Mucosa of descending colon (tissue), 3 donors: Measurements from ENCODE around the gene RALGPS1. TPM values are rescaled to one million over a fixed set of nuclear protein-coding genes. Genes with fewer than 3 reads are reported as not detected.

Source experiments
- ATAC-seq: fragments of 200-7000 bp; cut with Tn5 transposase; one replicate; pipeline ENCODE4 v1.9.1; 2020; ENCODE audit warnings: mild to moderate bottlenecking, moderate library complexity
- DNase-seq, 3 donors: peaks; one replicate each; pipeline ENCODE4 v3.0.0-alpha.2; 2020
- H3K36me3 ChIP-seq: fragments of 200-600 bp; one replicate; pipeline ENCODE4 v1.8.0; 2021; ENCODE audit warnings: low read depth, mild to moderate bottlenecking
- H3K4me1 ChIP-seq: fragments of 200-600 bp; one replicate; pipeline ENCODE4 v1.8.0; 2021; ENCODE audit warnings: low read depth, mild to moderate bottlenecking
- H3K4me3 ChIP-seq: fragments of 200-600 bp; one replicate; pipeline ENCODE4 v1.8.0; 2021; ENCODE audit warnings: mild to moderate bottlenecking
- H3K9me3 ChIP-seq: fragments of 200-600 bp; one replicate; pipeline ENCODE4 v1.8.0; 2021; ENCODE audit warnings: mild to moderate bottlenecking
- intact Hi-C, 2 donors: fragments of 100-400 bp; cut with DNase I in 1 of 2; cut with micrococcal nuclease in 1 of 2; formaldehyde crosslinking; loops; one replicate each; pipeline versions ENCODE4 v1.11.0 to v1.11.1; 2022; cut with DNase I, micrococcal nuclease
- total RNA-seq, 3 donors: library from RNA; stranded (reverse); fragmentation: NEBNext Ultra II Directional in 2 of 3; extraction: Animal tissue kit (Norgen Biotek cat#: 25700) in 2 of 3; gene quantifications; one replicate each; pipeline versions ENCODE4 v1.2.1 to v1.2.4, GENCODE V29; 2021 to 2023
- TF ChIP-seq, protein P1 (sequence below): fragments of 200-600 bp; IDR thresholded peaks from one replicate; pipeline ENCODE4 v1.8.0; 2022; ENCODE audit warnings: antibody characterized with exemption, mild to moderate bottlenecking
- donor health status: DM: no; HTN: no; CAD: no; lungs with moderate emphysema.
- donor health status: DM: no; HTN: no; CAD: no.
- donor health status: DM: no; HTN: yes; CAD: no.

The RALGPS1 gene
- total RNA-seq, 3 donors from 2014 or later: 31.3 to 55.4 (median 32.1) TPM

DNA sequence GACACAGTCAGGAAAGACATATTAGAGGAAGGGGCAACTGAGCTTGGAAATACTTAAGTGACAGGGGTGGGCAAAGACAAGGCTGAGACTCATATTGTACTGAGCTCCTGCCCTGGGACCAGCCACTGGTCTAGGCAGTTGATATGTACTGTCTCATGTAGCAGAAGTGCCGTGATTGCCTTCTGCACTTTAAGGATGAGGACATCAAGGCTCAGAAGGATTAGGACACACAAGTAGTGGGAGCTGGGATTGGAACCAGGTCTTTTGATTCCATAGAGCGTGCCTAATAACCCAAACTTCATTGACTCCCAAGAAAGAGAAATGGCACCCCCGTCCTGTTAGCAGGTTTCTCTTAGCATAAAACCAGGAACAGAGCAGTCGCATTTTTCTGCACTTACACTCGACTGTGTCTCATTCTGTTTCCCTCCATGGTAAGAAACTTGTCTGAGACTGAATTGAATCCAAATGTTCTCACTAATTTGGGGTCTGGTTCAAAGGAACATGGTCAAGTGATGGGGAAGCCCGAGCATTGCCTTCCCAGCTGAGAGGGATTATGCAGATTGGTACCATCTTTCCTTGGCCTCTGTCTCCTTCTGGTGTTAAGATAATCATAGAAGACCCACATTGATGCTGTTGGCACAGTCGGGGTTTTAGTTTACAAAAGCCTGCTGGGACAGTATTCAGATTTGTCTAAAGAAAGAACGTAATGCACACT, 137.5 kb downstream of the RALGPS1 start:
- Histone ChIP-seq H3K4me1 (peaks cover 8% of the 10 kb centered on the region), H3K9me3 (no peaks in the 10 kb centered on the region), H3K4me3 (no peak overlapping the region), H3K36me3 (no peaks in the 10 kb centered on the region)
- intact Hi-C loops: no loop called here
- no peak for DNase-seq
- no peak for ATAC-seq
- TF ChIP-seq, protein P1, sequence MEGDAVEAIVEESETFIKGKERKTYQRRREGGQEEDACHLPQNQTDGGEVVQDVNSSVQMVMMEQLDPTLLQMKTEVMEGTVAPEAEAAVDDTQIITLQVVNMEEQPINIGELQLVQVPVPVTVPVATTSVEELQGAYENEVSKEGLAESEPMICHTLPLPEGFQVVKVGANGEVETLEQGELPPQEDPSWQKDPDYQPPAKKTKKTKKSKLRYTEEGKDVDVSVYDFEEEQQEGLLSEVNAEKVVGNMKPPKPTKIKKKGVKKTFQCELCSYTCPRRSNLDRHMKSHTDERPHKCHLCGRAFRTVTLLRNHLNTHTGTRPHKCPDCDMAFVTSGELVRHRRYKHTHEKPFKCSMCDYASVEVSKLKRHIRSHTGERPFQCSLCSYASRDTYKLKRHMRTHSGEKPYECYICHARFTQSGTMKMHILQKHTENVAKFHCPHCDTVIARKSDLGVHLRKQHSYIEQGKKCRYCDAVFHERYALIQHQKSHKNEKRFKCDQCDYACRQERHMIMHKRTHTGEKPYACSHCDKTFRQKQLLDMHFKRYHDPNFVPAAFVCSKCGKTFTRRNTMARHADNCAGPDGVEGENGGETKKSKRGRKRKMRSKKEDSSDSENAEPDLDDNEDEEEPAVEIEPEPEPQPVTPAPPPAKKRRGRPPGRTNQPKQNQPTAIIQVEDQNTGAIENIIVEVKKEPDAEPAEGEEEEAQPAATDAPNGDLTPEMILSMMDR: no peak

DNA sequence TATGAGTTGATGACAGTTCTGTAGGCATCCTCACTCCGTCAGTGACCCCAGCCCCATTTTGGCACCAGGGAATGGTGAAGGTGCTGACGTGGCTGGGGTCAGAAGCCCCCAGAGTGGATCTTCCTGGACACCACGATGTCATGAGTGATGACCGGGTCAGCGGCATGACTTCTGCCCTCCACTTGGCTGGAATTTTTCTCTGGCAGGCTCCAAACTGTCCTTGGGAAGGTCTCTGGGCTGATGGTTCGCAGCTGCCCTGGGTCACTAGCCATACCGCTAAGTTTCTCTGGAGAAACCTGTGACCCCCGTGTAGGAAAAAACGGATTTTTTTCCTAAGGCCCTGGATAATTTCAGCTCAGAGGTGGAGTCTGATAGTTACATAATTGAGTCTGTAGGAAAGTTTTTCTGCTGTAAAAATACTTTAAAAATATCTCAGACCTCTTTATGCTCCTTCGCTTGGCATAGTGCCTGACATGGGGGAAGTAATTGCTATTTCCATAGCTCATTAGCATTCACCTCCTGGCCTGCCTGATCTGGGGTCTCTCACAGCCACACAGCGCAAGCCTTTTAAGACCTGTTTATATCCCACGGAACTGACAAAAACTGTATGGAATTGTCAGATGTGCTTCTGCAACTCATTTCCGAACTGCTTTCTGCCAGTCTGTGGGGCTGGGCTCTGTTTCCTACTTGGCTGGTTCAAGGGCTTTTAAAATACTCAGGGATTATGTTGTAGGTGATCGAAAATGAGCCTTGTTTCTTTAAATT, 138.7 kb downstream of the RALGPS1 start:
- DNase-seq: no peak
- H3K4me3 ChIP-seq: no peak overlapping the region
- no peaks in the 10 kb centered on the region for H3K9me3 ChIP-seq
- H3K4me1 ChIP-seq: peaks cover 6% of the 10 kb centered on the region
- H3K36me3 ChIP-seq: no peaks in the 10 kb centered on the region
- no peak for ATAC-seq
- TF ChIP-seq, protein P1: no peak
- intact Hi-C loops: no loop called here

DNA sequence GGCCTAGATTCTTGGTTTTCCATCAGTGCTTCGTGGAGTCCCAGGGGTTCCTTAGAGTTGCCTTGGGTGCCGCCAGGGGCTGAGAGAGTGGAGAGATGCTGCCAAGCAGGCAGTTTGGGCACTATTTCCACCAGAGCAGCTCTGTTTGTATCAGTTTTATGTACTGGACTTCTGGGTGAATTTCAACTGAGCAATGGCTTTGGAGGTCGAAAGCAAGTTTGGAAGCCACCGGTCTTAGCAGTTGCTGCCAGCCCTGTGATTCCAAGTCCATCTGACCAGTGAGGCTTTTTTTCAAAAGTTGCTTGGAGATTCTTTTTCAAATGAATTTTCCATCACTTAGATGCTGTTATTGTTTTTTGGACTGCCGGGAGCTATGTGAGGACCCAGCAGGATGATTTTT, 139.4 kb downstream of the RALGPS1 start:
- Histone ChIP-seq H3K36me3 (no peaks in the 10 kb centered on the region), H3K4me1 (no peaks in the 10 kb centered on the region), H3K4me3 (no peak overlapping the region), H3K9me3 (no peaks in the 10 kb centered on the region)
- DNase-seq: no peak
- intact Hi-C loops: no loop called here
- ATAC-seq: no peak
- TF ChIP-seq, protein P1: no peak

DNA sequence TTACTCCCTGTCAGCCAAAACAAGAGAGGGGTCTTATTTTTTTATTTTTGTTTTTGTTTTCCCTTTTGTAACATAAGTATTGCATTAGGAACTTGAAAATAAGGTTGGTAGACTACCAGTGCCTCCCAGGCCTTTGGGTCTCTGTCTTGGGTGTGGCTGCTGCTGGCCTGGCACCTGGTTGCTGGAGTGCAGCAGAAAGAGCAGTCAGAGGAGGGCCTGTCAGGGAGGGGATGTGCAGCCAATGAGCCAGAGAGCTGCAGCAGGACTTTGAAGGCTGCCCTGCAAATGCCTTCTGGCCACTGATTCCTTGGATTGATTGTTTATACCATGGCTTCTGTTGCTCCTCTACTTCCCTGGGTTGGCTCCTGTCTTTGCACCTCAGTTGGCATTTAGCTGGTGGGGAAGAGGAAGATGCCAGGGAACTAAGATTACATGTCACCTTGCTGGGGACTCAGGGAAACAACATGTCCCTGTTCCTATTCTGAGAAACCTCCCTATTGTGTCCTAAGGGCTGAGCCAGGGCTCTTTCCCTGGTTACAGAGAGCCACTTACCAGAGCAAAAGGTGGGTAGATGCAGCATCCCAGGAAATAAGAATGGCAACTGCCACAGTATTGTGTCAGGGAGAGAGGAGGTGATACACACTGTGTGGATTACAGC, 141.3 kb downstream of the RALGPS1 start:
- Histone ChIP-seq H3K4me3 (no peak overlapping the region), H3K4me1 (no peaks in the 10 kb centered on the region), H3K36me3 (no peaks in the 10 kb centered on the region), H3K9me3 (no peaks in the 10 kb centered on the region)
- ATAC-seq: no peak
- TF ChIP-seq, protein P1: no peak
- no peak for DNase-seq
- intact Hi-C loops: no loop called here

DNA sequence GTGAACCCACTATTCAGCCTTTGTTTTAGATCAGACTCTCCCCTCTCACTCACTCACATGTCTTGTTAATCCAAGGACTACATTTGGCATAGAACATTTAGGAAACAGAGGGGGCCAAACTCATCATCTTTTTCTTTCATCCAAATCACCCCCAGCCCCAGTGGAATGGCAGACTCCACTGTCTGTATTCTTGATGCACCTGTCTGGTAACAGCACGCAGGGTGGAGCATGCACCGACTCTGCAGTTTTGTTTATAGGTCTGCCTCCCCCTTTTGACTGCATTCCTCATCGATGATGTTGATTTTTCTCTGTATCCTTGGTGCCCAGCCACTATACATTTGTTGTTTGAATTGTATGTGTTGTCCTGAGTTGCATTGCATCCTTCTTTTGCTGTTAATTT, 141.9 kb downstream of the RALGPS1 start:
- H3K36me3 ChIP-seq: no peaks in the 10 kb centered on the region
- H3K9me3 ChIP-seq: no peaks in the 10 kb centered on the region
- TF ChIP-seq, protein P1: no peak
- intact Hi-C loops: no loop called here
- H3K4me1 ChIP-seq: no peaks in the 10 kb centered on the region
- H3K4me3 ChIP-seq: no peak overlapping the region
- ATAC-seq: no peak
- no peak for DNase-seq
